M059J (cell line): ENCODE measurements around the gene AGFG2. TPM values are rescaled to one million over a fixed set of nuclear protein-coding genes. Genes with fewer than 3 reads are reported as not detected.
A peak's percentile ranks its signal among the peaks of the same experiment; 100 is the strongest.
"Not testable (repeated sequence)": the region's sequence is repeated elsewhere in the genome, so short reads cannot be mapped to it uniquely, and the experiment has no call there.

Source experiments
- DNase-seq: peaks from one replicate; pipeline ENCODE4 v3.0.0-alpha.2; 2012; ENCODE audit warnings: low read depth
- total RNA-seq: library from RNA; depleted of rRNA; stranded (reverse); fragments of >200 nt; shearing (Covaris generic); gene quantifications from 2 replicates; pipeline ENCODE4 v1.2.3, GENCODE V29; 2014; rRNA removed

The AGFG2 gene, protein sequence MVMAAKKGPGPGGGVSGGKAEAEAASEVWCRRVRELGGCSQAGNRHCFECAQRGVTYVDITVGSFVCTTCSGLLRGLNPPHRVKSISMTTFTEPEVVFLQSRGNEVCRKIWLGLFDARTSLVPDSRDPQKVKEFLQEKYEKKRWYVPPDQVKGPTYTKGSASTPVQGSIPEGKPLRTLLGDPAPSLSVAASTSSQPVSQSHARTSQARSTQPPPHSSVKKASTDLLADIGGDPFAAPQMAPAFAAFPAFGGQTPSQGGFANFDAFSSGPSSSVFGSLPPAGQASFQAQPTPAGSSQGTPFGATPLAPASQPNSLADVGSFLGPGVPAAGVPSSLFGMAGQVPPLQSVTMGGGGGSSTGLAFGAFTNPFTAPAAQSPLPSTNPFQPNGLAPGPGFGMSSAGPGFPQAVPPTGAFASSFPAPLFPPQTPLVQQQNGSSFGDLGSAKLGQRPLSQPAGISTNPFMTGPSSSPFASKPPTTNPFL
- 10.9 and 24.0 TPM in 2 replicates for total RNA-seq

GRCh38 chr7:100538654-100539435 lies at the start of gene AGFG2:
TSS of gene AGFG2 (plus strand) at chr7:100539203. CDS start at chr7:100539347, 144 bp downstream.
- peak; percentile 100 for DNase-seq

GRCh38 chr7:100489824-100490223 lies 49.2 kb upstream of the AGFG2 start:
- DNase-seq = peak; percentile 91

DNA sequence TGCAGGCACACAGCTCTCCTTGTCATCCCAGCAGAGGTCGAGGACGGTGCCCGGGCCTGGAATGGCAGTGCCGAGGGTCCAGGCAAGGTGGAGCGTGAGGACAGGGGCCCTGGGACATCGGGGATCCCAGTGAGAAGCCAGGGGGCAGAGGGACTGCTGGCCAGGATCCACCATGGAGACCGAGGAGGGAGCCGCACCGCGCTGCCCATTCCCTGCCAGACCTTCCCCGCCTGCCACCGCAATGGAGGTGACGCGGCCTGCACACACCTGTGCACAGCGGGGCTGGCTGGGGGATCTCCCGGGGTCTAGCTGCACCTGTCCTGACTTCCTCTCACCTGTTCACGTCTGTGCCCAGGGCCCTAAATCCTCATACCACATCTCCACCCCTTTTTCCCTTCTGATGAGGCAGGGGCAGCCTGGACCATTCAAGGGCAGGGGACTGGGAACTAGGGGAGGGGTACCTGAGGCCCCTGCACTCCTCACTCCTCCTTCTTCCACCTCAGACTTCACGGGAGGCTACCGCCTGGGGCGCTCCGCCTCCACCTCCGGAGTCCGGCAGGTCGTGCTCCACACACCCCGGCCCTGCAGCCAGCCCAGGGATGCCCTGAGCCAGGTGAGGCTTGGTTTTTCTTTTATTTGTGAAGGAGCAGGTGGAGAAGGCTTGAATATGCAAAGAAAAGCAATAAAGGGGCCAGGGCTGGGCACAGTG lies 48.4 kb upstream of the AGFG2 start:
- DNase-seq = no peak

- DNase-seq = no peak
Measured at GRCh38 chr7:100491192-100491578, 47.8 kb upstream of the AGFG2 start.

DNA sequence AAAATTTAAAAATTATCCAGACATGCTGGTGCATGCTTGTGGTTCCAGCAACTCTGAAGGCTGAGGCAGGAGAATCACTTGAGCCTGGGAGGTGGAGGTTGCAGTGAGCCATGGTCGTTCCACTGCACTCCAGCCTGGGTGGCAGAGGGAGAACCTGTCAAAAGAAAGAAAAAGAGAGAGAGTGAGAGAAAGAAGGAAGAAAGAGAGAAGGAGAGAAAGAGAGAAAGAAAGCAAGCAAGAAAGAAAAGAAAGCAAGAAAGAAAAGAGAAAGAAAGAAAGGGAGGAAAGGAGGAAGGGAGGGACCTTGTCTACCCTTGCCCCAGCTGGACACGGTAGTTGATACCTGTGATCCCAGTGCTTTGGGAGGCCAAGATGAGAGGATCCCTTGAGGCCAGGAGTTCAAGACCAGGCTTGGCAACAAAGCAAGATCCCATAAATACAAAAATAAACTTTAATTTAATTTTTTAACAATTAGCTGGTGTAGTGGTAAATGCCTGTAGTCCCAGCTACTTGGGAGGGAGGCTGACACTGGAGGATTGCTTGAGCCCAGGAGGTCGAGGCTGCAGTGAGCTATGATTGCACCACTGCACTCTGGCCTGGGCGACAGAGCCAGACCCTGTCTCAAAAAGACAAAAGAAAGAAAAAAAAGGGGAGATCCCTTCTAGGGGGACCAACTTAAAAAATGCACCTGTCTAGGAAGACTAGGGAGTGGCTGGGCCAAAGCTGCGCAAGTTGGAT lies 46.1 kb upstream of the AGFG2 start:
- no peak for DNase-seq

GRCh38 chr7:100493476-100494264 lies 45.3 kb upstream of the AGFG2 start:
- DNase-seq = peak; percentile 49

DNA sequence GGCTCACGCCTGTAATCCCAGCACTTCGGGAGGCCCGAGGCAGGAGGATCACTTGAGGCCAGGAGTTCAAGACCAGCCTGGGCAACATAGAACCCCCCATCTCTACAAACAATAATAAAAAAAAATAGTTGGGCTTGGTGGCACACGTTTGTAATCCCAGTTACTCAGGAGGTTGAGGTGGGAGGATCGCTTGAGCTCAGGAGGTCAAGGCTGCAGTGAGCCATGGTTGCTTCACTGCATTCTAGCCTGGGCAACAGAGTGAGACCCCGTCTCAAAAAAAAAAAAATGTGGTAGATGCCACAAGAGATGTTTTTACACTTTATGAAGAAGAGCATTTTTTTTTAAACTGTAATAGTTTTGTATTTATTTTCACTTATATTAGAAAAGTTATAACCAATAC lies 42.5 kb upstream of the AGFG2 start:
- no peak for DNase-seq

GRCh38 chr7:100500743-100501142 lies 38.3 kb upstream of the AGFG2 start:
- not testable (repeated sequence) for DNase-seq

- peak; percentile 27 for DNase-seq
Measured at GRCh38 chr7:100504031-100504430, 35.0 kb upstream of the AGFG2 start.

- no peak for DNase-seq
Measured at GRCh38 chr7:100504887-100505611, 34.0 kb upstream of the AGFG2 start.

DNA sequence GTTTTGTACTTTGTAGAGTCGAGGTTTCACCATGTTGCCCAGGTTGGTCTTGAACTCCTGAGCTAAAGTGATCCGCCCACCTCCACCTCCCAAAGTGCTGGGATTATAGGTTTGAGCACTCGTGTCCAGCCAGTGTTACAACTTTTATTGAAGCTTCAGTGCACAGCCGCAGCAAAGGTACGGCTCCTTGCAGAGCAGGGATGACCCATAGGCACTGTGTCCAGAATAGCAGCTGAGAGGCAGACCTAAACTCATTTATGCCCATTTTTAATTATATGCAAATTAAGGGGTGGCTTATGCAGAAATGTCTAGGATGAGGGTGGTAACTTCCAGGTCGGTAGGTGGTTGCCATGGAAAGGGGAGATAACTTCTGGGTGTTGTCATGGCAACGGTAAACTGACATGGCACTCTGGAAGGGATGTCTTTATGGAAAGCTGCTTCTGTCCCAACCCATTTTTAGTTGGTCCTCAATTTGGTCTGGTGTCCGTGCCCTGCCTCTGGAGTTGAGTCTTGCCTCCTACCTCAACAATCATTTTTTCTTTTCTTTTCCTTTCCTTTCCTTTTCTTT lies 32.6 kb upstream of the AGFG2 start:
- peak; percentile 63 for DNase-seq

- DNase-seq = peak; percentile 91
Measured at GRCh38 chr7:100509231-100509630, 29.8 kb upstream of the AGFG2 start.

- DNase-seq = no peak
Measured at GRCh38 chr7:100510437-100511239, 28.4 kb upstream of the AGFG2 start.

DNA sequence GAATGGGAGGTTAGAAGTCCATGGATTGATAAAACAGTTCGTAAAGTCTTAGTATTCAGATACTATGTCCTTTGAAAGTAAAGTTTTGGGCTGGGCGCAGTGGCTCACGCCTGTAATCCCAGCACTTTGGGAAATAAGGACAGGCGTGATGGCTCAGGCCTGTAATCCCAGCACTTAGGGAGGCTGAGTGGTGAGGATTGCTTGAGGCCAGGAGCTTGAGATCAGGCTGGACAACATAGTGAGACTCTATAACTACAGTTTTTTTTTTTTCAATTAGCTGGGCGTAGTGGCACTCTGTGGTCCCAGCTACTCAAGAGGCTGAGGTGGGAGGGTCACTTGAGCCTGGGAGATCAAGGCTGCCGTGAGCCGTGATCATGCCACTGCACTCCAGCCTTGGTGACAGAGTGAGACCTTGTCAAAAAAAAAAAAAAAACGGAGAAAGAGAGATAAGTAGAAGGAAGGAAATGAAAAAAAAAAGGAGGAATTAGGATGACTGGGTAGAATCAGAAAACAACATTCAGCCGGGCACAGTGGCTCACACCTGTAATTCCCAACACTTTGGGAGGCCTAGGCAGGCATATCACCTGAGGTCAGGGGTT lies 25.7 kb upstream of the AGFG2 start:
- DNase-seq = no peak

DNA sequence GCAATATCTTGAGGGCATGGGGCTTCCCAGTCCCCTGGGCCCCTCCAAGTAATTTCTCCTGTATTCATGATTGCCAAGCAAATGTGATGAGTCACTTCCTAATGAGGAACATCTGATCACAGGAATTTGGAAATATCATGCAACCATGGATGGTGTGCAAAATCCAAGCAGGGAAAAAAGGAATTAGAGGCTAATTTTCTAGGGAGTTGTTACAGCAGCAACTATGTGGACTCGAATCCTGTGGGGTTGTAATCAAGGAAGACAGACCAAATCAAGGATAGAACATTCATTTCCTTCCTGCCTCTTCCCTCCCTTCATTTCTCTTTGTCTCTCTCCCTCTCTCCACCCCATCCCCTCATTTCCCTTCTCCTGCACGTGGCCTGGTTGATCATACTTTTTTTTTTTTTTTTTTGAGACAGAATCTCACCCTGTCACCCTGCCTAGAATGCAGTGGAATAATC lies 23.9 kb upstream of the AGFG2 start:
- DNase-seq = peak; percentile 59

GRCh38 chr7:100516135-100516812 lies 22.7 kb upstream of the AGFG2 start:
- DNase-seq = peak; percentile 94

DNA sequence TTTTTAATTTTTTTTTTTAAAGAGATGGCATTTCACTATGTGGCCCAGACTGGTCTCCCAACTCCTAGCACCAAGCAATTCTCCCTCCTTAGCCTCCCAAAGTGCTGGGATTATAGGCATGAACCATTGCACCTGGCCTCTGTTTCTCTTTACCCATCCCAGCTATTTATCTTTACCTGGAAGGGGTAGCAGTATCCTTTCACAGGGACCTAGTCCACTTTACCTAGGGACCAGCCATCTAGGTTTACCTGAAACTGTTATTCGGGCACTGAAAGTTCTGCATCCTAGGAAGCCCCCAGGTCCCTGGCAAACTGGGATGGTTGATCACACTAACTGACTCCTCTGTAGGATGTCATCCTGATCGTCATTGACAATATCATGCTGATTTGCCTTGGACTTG lies 21.7 kb upstream of the AGFG2 start:
- DNase-seq = no peak

- no peak for DNase-seq
Measured at GRCh38 chr7:100519580-100519979, 19.4 kb upstream of the AGFG2 start.
